ENCODE results near the gene BZW2. TPM values are rescaled to one million over a fixed set of nuclear protein-coding genes. Genes with fewer than 3 reads are reported as not detected.

BZW2 gene
- total and polyA plus RNA-seq, 2 donors (not counting 1 experiment from before 2014, with no cell fraction given), result 18.4 to 20.6 TPM

DNA sequence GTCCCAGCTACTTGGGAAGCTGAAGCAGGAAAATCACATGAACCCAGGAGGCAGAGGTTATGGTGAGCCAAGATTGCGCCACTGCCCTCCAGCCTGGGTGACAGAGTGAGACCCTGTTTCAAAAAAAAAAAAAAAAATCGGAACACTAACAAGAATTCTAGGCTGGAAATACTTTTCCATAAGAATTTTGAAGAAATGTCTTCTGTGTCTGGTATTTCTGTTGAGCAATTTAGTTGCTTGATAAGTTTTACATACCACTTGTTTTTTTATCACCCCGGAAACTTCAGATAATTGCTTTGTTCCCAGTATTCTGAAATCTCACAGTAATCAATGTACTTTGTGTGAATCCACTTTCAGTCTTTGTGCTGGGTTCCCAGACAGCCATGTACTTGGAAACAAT, 25.8 kb downstream of the BZW2 start:
- Mint-ChIP-seq H3K9me3 (ENCODE audit: insufficient read depth) (no peaks in the 10 kb centered on the region), H3K4me3 (no peak overlapping the region), H3K4me1 (peaks cover 2% of the 10 kb centered on the region), H3K27me3 (no peaks in the 10 kb centered on the region), H3K27ac (no peak overlapping the region)
- Histone ChIP-seq H3K9me3 (ENCODE audit: control extremely low read depth in 1 of 3, control insufficient read depth in 2 of 3, insufficient read depth in 1 of 3, low read length in 2 of 3) (no peaks in the 10 kb centered on the region), H3K79me2 (ENCODE audit: control insufficient read depth, insufficient read depth, low read length) (peaks cover 21% of the 10 kb centered on the region), H3K27me3 (replicated peaks in 1 of 4; ENCODE audit: control extremely low read depth in 1 of 4, control insufficient read depth in 3 of 4, insufficient read depth in 4 of 4, low read length in 3 of 4) (no peaks in the 10 kb centered on the region), H3K27ac (ENCODE audit: low read length in 2 of 2) (no peak overlapping the region), H2AFZ (ENCODE audit: insufficient read depth, low read depth, low read length, poor library complexity, severe bottlenecking) (no peak overlapping the region), H4K20me1 (ENCODE audit: control insufficient read depth, insufficient read depth, low read length, poor library complexity, severe bottlenecking) (peaks cover 19% of the 10 kb centered on the region), H3K4me2 (replicated peaks; ENCODE audit: low read depth, low read length, poor library complexity, severe bottlenecking) (no peak overlapping the region), H3K36me3 (replicated peaks in 1 of 2; ENCODE audit: control extremely low read depth in 1 of 2, control insufficient read depth in 1 of 2, extremely low read depth in 1 of 2, insufficient read depth in 2 of 2, low read length in 1 of 2) (peaks cover 16 to 36% of the 10 kb centered on the region in 2 experiments), H3K4me3 (ENCODE audit: control extremely low read depth in 1 of 5, extremely low read depth in 1 of 5, insufficient read depth in 1 of 5, low read depth in 2 of 5, low read length in 4 of 5) (no peak overlapping the region), H3K9ac (ENCODE audit: low read length) (no peak overlapping the region), H3K4me1 (ENCODE audit: control insufficient read depth in 2 of 2, insufficient read depth in 2 of 2, low read length in 2 of 2) (no peaks in the 10 kb centered on the region)
- ChIA-PET POLR2A (no interaction called here), CTCF (no interaction called here)
- WGBS (ENCODE audit: insufficient coverage), result no CpG with 5 or more reads among the region's 3 CpGs
- no peak for DNase-seq
- no peak for ATAC-seq (ENCODE audit: low read depth)
- intact Hi-C loops (cut with micrococcal nuclease), result no loop called here
- TF ChIP-seq EZH2 (IDR thresholded peaks at IDR 0.05; ENCODE audit: borderline replicate concordance, insufficient read depth, low read depth, low read length, poor library complexity, severe bottlenecking), result no peak
- TF ChIP-seq, protein P1, sequence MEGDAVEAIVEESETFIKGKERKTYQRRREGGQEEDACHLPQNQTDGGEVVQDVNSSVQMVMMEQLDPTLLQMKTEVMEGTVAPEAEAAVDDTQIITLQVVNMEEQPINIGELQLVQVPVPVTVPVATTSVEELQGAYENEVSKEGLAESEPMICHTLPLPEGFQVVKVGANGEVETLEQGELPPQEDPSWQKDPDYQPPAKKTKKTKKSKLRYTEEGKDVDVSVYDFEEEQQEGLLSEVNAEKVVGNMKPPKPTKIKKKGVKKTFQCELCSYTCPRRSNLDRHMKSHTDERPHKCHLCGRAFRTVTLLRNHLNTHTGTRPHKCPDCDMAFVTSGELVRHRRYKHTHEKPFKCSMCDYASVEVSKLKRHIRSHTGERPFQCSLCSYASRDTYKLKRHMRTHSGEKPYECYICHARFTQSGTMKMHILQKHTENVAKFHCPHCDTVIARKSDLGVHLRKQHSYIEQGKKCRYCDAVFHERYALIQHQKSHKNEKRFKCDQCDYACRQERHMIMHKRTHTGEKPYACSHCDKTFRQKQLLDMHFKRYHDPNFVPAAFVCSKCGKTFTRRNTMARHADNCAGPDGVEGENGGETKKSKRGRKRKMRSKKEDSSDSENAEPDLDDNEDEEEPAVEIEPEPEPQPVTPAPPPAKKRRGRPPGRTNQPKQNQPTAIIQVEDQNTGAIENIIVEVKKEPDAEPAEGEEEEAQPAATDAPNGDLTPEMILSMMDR (IDR thresholded peaks at IDR 0.05), result no peak

DNA sequence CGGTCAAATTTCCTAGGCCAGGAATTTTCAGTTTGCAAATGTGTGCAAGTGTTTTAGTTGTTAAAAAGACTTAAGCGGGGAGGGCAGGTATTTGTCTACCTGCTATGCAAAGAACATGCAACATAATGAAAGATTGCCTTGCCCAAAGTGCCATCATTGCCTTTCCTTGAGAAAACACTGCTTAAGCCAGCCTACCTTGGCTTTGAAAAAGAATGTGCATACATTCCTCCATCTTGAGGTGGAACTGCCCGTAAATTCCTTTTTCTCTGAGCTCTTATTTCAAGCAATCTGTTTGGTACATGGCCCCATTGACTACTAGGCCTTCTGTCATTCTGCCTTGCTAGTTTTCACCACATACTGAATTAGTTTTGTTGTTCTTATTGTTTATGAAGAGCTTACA, 29.3 kb downstream of the BZW2 start:
- WGBS (ENCODE audit: insufficient coverage), result 100% methylated on average over 1 of the region's 3 CpGs
- Histone ChIP-seq H3K36me3 (replicated peaks in 1 of 2; ENCODE audit: control extremely low read depth in 1 of 2, control insufficient read depth in 1 of 2, extremely low read depth in 1 of 2, insufficient read depth in 2 of 2, low read length in 1 of 2) (peaks cover 13 to 29% of the 10 kb centered on the region in 2 experiments), H3K79me2 (ENCODE audit: control insufficient read depth, insufficient read depth, low read length) (peaks cover 17% of the 10 kb centered on the region), H3K9me3 (ENCODE audit: control extremely low read depth in 1 of 3, control insufficient read depth in 2 of 3, insufficient read depth in 1 of 3, low read length in 2 of 3) (no peaks in the 10 kb centered on the region), H3K4me1 (ENCODE audit: control insufficient read depth in 2 of 2, insufficient read depth in 2 of 2, low read length in 2 of 2) (no peaks in the 10 kb centered on the region), H3K4me2 (replicated peaks; ENCODE audit: low read depth, low read length, poor library complexity, severe bottlenecking) (no peak overlapping the region), H4K20me1 (ENCODE audit: control insufficient read depth, insufficient read depth, low read length, poor library complexity, severe bottlenecking) (peaks cover 12% of the 10 kb centered on the region), H3K9ac (ENCODE audit: low read length) (no peak overlapping the region), H2AFZ (ENCODE audit: insufficient read depth, low read depth, low read length, poor library complexity, severe bottlenecking) (no peak overlapping the region), H3K4me3 (ENCODE audit: control extremely low read depth in 1 of 5, extremely low read depth in 1 of 5, insufficient read depth in 1 of 5, low read depth in 2 of 5, low read length in 4 of 5) (no peak overlapping the region), H3K27ac (ENCODE audit: low read length in 2 of 2) (no peak overlapping the region), H3K27me3 (replicated peaks in 1 of 4; ENCODE audit: control extremely low read depth in 1 of 4, control insufficient read depth in 3 of 4, insufficient read depth in 4 of 4, low read length in 3 of 4) (no peaks in the 10 kb centered on the region)
- Mint-ChIP-seq H3K27me3 (no peaks in the 10 kb centered on the region), H3K27ac (no peak overlapping the region), H3K9me3 (ENCODE audit: insufficient read depth) (no peaks in the 10 kb centered on the region), H3K4me1 (peaks cover 2% of the 10 kb centered on the region), H3K4me3 (no peak overlapping the region)
- TF ChIP-seq EZH2 (IDR thresholded peaks at IDR 0.05; ENCODE audit: borderline replicate concordance, insufficient read depth, low read depth, low read length, poor library complexity, severe bottlenecking), result no peak
- TF ChIP-seq, protein P1 (IDR thresholded peaks at IDR 0.05), result no peak
- ChIA-PET CTCF (no interaction called here), POLR2A (no interaction called here)
- intact Hi-C loops (cut with micrococcal nuclease), result no loop called here
- ATAC-seq (ENCODE audit: low read depth), result no peak
- DNase-seq, result no peak

Data from B cell (primary cell).